ENCODE data around the gene MTERF1. TPM values are rescaled to one million over a fixed set of nuclear protein-coding genes. Genes with fewer than 3 reads are reported as not detected.

The MTERF1 gene
- total RNA-seq, 1 experiment from 2014 or later = 13.1 TPM

DNA sequence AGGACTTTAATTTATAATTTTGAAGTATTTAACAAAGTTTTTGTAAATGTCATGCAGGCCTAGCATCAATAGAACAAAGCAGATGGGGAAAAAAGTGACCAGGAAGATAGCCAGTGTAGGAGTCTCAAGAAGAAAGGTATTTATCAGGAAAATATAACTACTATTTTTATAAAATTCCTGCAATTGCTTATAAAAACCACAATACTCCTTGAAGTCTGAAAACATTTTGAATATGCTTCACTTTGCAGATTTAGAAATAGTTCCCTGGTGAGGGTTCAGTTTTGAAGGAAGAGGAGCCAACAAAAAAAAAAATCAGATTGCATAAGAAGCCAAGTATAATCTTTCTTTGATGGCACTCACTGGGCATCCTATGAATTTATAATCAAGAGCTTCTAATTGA is 34.1 kb downstream of the MTERF1 start:
- H4K20me1 ChIP-seq (ENCODE audit: insufficient read depth) = no peaks in the 10 kb centered on the region
- no peaks in the 10 kb centered on the region for H3K79me2 ChIP-seq (ENCODE audit: insufficient read depth, low read length)
- TF ChIP-seq, protein P1, sequence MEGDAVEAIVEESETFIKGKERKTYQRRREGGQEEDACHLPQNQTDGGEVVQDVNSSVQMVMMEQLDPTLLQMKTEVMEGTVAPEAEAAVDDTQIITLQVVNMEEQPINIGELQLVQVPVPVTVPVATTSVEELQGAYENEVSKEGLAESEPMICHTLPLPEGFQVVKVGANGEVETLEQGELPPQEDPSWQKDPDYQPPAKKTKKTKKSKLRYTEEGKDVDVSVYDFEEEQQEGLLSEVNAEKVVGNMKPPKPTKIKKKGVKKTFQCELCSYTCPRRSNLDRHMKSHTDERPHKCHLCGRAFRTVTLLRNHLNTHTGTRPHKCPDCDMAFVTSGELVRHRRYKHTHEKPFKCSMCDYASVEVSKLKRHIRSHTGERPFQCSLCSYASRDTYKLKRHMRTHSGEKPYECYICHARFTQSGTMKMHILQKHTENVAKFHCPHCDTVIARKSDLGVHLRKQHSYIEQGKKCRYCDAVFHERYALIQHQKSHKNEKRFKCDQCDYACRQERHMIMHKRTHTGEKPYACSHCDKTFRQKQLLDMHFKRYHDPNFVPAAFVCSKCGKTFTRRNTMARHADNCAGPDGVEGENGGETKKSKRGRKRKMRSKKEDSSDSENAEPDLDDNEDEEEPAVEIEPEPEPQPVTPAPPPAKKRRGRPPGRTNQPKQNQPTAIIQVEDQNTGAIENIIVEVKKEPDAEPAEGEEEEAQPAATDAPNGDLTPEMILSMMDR (IDR thresholded peaks at IDR 0.05 in 2 of 3, conservative IDR thresholded peaks at IDR 0.05 in 1 of 3; ENCODE audit: borderline replicate concordance in 1 of 3, insufficient read depth in 1 of 3, low read depth in 2 of 3, low read length in 2 of 3) = no peak
- TF ChIP-seq TCF7L2 (IDR thresholded peaks at IDR 0.05; ENCODE audit: borderline replicate concordance, extremely low read depth, insufficient read depth, insufficient read length) = no peak
- no peak for TF ChIP-seq ZFX (IDR thresholded peaks at IDR 0.05)
- no peak for TF ChIP-seq SP1 (IDR thresholded peaks at IDR 0.05; ENCODE audit: low read depth)
- no peak for TF ChIP-seq POLR2AphosphoS5 (IDR thresholded peaks at IDR 0.05; ENCODE audit: low read depth, low read length)
- no peak for TF ChIP-seq SRF (IDR thresholded peaks at IDR 0.05; ENCODE audit: low read depth)
- no peak for TF ChIP-seq SIN3A (IDR thresholded peaks at IDR 0.05; ENCODE audit: low read depth)
- no peak for TF ChIP-seq EZH2 (IDR thresholded peaks at IDR 0.05)
- TF ChIP-seq ELF1 (IDR thresholded peaks at IDR 0.05; ENCODE audit: borderline replicate concordance, low read depth) = no peak
- no peak for TF ChIP-seq ZNF274 (IDR thresholded peaks at IDR 0.05; ENCODE audit: low read depth, low read length)
- TF ChIP-seq EZH2phosphoT487 (IDR thresholded peaks at IDR 0.05; ENCODE audit: borderline replicate concordance) = no peak
- TF ChIP-seq CBX3 (IDR thresholded peaks at IDR 0.05; ENCODE audit: low read depth) = no peak
- no peak for TF ChIP-seq POLR2A (IDR thresholded peaks at IDR 0.05; ENCODE audit: borderline replicate concordance, extremely low read depth, insufficient read depth, insufficient read length)
- no peak for TF ChIP-seq CEBPB (IDR thresholded peaks at IDR 0.05; ENCODE audit: low read depth)
- no peak for TF ChIP-seq RAD21 (IDR thresholded peaks at IDR 0.05; ENCODE audit: low read depth)
- no peaks in the 10 kb centered on the region for H3K9me3 ChIP-seq (ENCODE audit: control insufficient read depth in 1 of 2, insufficient read depth in 1 of 2, low read depth in 1 of 2, low read length in 2 of 2)
- no peaks in the 10 kb centered on the region for H3K9me2 ChIP-seq (ENCODE audit: insufficient read depth)
- no peak overlapping the region for H3K4me3 ChIP-seq (replicated peaks in 1 of 2; ENCODE audit: low read depth in 1 of 2, low read length in 2 of 2)
- H3K27me3 ChIP-seq (ENCODE audit: insufficient read depth, low read length) = no peaks in the 10 kb centered on the region
- no peak overlapping the region for H3K4me2 ChIP-seq (ENCODE audit: low read length)
- H3K36me3 ChIP-seq (ENCODE audit: control insufficient read depth in 1 of 2, insufficient read depth in 2 of 2, low read length in 2 of 2) = no peaks in the 10 kb centered on the region
- DNase-seq (ENCODE audit: low read depth, low spot score) = no peak
- ATAC-seq = no peak
- CTCF ChIA-PET = no interaction called here
- H3K9ac ChIP-seq (ENCODE audit: low read length) = no peak overlapping the region
- intact Hi-C loops (cut with micrococcal nuclease) = no loop called here
- POLR2A ChIA-PET = no interaction called here
- BruUV-seq (replicated peaks) = no TSS peak
- RAD21 ChIA-PET (ENCODE audit: low non-redundant PET in 1 of 2, low total read pairs in 2 of 2, uncharacterized antibody in 2 of 2, unreplicated experiment in 2 of 2) = no interaction called here
- no peak overlapping the region for H2AFZ ChIP-seq (ENCODE audit: low read depth, low read length, poor library complexity, severe bottlenecking)
- no peak overlapping the region for H3K27ac ChIP-seq (ENCODE audit: low read depth, low read length)
- H3K4me1 ChIP-seq (ENCODE audit: control insufficient read depth in 1 of 2, insufficient read depth in 2 of 2, low read length in 2 of 2) = peaks cover 7 to 18% of the 10 kb centered on the region in 2 experiments
